GM18507 (cell line): ENCODE measurements around the gene FPR2.
"Not testable (repeated sequence)": the region's sequence is repeated elsewhere in the genome, so short reads cannot be mapped to it uniquely, and the experiment has no call there.

Experiments used
- DNase-seq: peaks from one replicate; pipeline ENCODE4 v3.0.0; 2011; ENCODE audit warnings: low read depth; ENCODE audit not compliant: insufficient read length; ENCODE audit errors: extremely low spot score
- FAIRE-seq: peaks from 2 replicates; lab custom pipeline; 2011; peaks lifted over from hg19 to GRCh38; lab: Jason Lieb, UNC

FPR2 gene

GRCh38 chr19:51738523-51738922 lies 22.5 kb upstream of the FPR2 start:
- not testable (repeated sequence) for DNase-seq, FAIRE-seq

DNA sequence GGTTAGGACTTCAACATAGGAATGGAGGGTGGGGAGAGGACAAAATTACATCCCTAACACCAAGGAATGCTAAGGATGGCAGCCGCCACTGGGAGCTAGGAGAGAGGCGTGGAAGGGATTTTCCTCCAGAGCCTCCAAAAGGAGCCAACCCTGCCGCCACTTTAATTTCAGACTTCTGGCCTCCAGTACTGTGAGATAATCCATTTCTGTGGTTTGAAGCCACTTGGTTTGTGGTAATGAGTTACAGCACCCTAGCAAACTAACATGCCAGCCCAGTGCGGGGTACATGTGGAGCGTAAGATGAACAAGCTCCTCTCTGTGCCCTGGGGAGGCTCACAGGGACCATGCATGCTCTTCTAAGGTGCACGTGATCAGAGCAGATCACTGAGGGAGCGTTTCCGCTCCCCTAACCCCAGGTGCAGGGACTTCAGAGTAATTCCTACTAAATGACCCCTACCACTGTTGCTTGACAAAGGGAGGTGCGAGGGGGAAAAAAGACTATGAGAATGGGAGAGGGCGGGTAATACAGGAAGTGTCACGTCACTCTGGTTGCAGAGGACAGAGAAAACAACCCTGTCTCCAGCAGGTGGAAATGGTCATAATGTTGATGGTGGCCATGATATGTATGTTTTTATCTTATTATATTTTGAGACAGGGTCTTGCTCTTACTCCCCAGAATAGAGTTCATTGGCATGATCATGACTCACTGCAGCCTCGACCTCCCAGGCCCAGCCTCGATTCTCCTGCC lies 21.3 kb upstream of the FPR2 start:
- DNase-seq, result no peak
- no peak for FAIRE-seq

GRCh38 chr19:51740356-51740755 lies 20.6 kb upstream of the FPR2 start:
- DNase-seq, result no peak
- FAIRE-seq, result no peak

- DNase-seq, result no peak
Observed at GRCh38 chr19:51742789-51743188, 18.2 kb upstream of the FPR2 start.

DNA sequence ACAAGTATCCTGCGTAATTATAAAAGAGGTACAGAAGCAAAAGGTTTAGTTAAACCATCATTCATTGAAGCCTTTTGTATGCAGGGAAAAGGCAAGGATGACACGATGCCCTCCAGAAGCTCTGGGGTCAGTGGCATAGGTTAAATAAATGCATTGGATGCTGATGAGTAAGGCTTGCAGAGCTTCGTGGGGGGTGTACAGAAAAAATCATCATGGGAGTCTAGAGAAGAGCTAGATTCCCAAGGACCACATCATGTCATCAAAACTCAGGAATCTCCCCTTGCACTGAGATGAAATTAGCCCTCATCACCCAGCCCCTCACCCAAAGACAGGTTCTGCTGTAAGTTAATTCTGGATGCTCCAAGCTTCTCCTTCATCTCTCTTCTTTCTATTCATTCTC lies 17.6 kb upstream of the FPR2 start:
- no peak for FAIRE-seq
- DNase-seq, result no peak

More at GRCh38 chr19:51742789-51743188, 18.2 kb upstream of the FPR2 start:
- FAIRE-seq, result no peak

GRCh38 chr19:51746731-51747130 lies 14.2 kb upstream of the FPR2 start:
- DNase-seq (no peak), FAIRE-seq (no peak)

GRCh38 chr19:51749979-51750378 lies 11.0 kb upstream of the FPR2 start:
- FAIRE-seq (no peak), DNase-seq (no peak)

GRCh38 chr19:51750400-51751094 lies 10.4 kb upstream of the FPR2 start:
- FAIRE-seq (no peak), DNase-seq (no peak)

DNA sequence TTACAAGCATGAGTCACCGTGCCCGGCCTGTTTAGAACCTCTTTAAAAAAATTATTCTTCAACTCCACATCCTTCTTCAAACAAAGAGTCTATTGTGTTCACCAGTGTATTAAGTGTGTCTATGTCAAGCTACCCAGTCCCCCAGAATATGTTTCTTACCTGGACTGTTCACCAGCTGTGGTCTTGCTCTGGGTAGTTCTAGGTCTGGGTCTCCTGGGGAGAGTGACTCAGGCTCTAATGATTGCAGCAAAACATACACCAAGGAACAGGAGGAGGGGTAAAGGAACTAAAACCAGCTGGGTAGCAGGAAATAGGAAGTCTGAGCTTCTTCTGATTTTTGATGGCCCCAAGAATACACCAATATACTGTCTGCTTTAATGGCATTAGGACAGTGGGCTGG lies 9.3 kb upstream of the FPR2 start, which contains the start of gene FPR1:
TSS of gene FPR1 (minus strand) at position 224 of the 400 bp plus-strand sequence. CDS start 4,884 bp downstream, outside the sequence.
- no peak for DNase-seq
- no peak for FAIRE-seq

GRCh38 chr19:51754109-51754508 lies 6.9 kb upstream of the FPR2 start:
- no peak for FAIRE-seq
- DNase-seq, result no peak

DNA sequence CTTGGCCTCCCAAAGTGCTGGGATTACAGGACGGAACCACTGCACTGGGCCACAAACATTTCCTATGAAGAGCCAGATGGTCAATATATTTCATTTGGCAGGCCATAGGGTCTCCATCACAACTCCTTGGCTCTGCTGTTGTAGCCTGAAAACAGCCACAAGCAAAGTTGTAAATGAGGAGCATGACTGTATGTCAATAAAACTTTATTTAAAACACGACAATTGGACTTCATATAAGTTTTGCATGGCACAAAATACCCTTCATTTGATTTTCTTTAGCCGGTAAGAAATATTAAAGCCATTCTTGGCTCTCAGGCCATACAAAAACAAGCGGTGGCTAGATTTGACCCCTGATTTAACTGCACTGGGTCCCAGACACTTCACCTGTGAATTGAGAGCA lies 6.2 kb upstream of the FPR2 start:
- FAIRE-seq (no peak), DNase-seq (no peak)

GRCh38 chr19:51755571-51755970 lies 5.4 kb upstream of the FPR2 start:
- FAIRE-seq (no peak), DNase-seq (no peak)

DNA sequence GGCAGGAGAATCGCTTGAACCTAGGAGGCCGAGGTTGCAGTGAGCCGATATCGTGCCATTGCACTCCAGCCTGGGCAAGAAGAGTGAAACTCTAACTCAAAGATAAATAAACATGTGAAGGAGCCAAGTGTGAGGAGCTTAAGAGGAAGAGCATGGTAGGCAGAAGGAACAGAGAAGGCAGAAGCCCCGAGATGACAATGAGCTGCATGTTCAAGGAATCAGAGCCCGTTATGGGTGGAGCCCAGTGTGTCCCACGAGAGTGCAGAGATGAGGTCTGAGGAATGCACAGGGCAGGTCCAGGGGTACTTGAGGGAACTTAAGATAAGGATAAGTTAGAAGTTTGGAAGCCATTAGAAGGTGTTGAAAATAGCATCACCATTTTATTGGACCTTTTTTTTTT lies 716 bp downstream of the FPR2 start:
- FAIRE-seq (no peak), DNase-seq (no peak)

DNA sequence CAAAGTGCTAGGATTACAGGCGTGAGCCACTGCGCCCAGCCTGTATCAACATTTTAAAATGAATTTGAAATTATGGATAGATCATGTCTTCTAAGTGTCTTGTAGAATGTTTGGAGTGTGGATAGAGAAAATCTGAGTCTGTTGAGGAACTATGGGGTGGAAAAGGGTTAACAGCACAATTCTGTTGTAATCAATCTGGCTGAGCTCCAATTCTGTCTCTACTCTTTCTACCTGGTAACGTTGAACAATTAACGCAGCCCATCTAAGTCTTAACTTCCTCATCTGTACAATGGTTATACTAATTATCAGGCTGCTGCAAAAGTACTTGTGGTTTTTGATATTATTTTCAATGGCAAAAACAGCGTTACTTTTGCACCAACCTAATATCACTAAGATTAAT lies 4.1 kb downstream of the FPR2 start:
- FAIRE-seq, result no peak
- DNase-seq, result no peak

DNA sequence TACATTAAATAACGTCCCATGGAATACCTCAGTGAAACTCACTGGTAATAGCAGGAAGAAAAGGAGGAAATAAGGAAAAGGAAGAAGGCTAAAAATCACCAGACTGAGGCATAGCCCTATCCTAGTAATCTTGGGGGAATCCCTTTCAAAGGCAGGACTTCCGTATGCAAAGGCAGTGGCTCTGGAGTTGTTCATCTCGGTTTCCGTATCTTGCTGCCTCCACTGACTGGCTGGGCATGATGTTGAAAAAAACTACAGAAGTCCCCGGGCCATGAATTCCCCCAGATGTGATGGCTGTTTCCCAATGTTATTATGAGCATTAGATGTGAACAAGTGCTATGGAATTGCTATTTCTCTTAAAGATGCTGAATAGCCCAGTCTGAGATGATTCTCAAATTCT lies 5.5 kb downstream of the FPR2 start:
- FAIRE-seq, result no peak
- DNase-seq, result no peak

- FAIRE-seq (no peak), DNase-seq (no peak)
Observed at GRCh38 chr19:51771376-51772130, 10.6 kb downstream of the FPR2 start.

DNA sequence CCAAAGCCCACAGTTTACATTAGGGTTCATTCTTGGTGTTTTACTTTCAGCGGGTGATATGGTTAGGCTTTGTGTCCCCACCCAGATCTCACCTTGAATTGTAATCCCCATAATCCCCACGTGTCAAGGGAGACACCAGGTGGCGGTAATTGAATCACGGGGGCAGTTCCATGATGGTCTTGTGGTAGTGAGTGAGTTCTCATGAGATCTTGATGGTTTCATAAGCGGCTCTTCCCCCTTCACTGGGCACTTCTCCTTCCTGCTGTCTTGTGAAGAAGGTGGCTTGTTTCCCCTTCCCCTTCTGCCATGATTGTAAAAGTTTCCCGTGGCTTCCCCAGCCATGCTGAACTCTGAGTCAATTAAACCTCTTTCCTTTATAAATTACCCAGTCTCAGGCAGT lies 12.0 kb downstream of the FPR2 start:
- FAIRE-seq (no peak), DNase-seq (no peak)

- FAIRE-seq, DNase-seq: not testable (repeated sequence)
Observed at GRCh38 chr19:51776561-51776960, 15.6 kb downstream of the FPR2 start.

GRCh38 chr19:51777570-51778462 lies 16.8 kb downstream of the FPR2 start:
- DNase-seq, result peak; percentile 3
- FAIRE-seq, result peak; percentile 73
